HCT116 (cell line): ENCODE data around the gene TRMU. TPM values are rescaled to one million over a fixed set of nuclear protein-coding genes. Genes with fewer than 3 reads are reported as not detected.

Source experiments
- ATAC-seq: fragments of 200-7000 bp; cut with Tn5 transposase; 2 replicates; pipeline ENCODE4 v1.9.1; 2020; ENCODE audit warnings: mild to moderate bottlenecking, moderate library complexity
- BruUV-seq: library from RNA; stranded (reverse); fragments of 400-500 nt; replicated peaks from 2 replicates; lab custom pipeline; 2021; lab: Mats Ljungman, UMichigan
- CTCF ChIA-PET: fragments of 300-600 bp; sonication (Branson Sonifier 250); formaldehyde crosslinking; loops from one replicate; lab custom pipeline; 2021; ENCODE audit warnings: antibody characterized with exemption; lab: Charles Lee
- POLR2A ChIA-PET: fragments of 300-600, 350-600 bp; sonication (Branson Sonifier 250); formaldehyde crosslinking; loops from one replicate; lab custom pipeline; 2021; ENCODE audit warnings: antibody characterized with exemption; lab: Charles Lee
- RAD21 ChIA-PET, 2 experiments: fragments of 300-600 bp; sonication (Branson Sonifier 250); formaldehyde crosslinking; loops; one replicate each; lab custom pipeline; 2023; ENCODE audit warnings: low total read pairs in 2 of 2; ENCODE audit not compliant: uncharacterized antibody in 2 of 2, unreplicated experiment in 2 of 2, low non-redundant PET in 1 of 2; lab: Charles Lee
- DNase-seq: peaks from one replicate; pipeline ENCODE4 v3.0.0-alpha.2; 2010; ENCODE audit warnings: low read depth, low spot score
- H2AFZ ChIP-seq: fragments of 200-600 bp; shearing (Covaris generic), sonication (generic); 2 replicates; pipeline ENCODE4 v1.6.1; 2017; ENCODE audit warnings: low read depth, mixed run types, mixed read lengths, antibody characterized with exemption, low read length; ENCODE audit not compliant: poor library complexity, severe bottlenecking
- H3K27ac ChIP-seq: 2 replicates; pipeline ENCODE4 v1.5.1; 2012; ENCODE audit warnings: low read depth, low read length
- H3K27me3 ChIP-seq: fragments of 200-600 bp; sonication (generic); 2 replicates; pipeline ENCODE4 v1.6.1; 2016; ENCODE audit warnings: mixed run types, low read length, mixed read lengths; ENCODE audit not compliant: insufficient read depth
- H3K36me3 ChIP-seq, 2 experiments: fragments of 200-500 bp in 1 of 2; fragments of 200-600 bp in 1 of 2; sonication (Bioruptor generic) in 1 of 2; sonication (generic) in 1 of 2; 2 replicates each; pipeline versions ENCODE4 v1.5.1 to v1.6.1; 2014 to 2016; ENCODE audit warnings: low read length in 2 of 2, inconsistent platforms in 1 of 2, mixed read lengths in 1 of 2, mixed run types in 1 of 2; ENCODE audit not compliant: insufficient read depth in 2 of 2, control insufficient read depth in 1 of 2
- H3K4me1 ChIP-seq, 2 experiments: fragments of 200-600 bp in 1 of 2; sonication (generic) in 1 of 2; 2 replicates each; pipeline versions ENCODE4 v1.5.1 to v1.6.1; 2012 to 2017; ENCODE audit warnings: low read length in 2 of 2, inconsistent platforms in 1 of 2, mild to moderate bottlenecking in 1 of 2, mixed read lengths in 1 of 2, mixed run types in 1 of 2, moderate library complexity in 1 of 2; ENCODE audit not compliant: insufficient read depth in 2 of 2, control insufficient read depth in 1 of 2
- H3K4me2 ChIP-seq: fragments of 200-600 bp; sonication (generic); 2 replicates; pipeline ENCODE4 v1.6.1; 2017; ENCODE audit warnings: mixed run types, low read length, mixed read lengths
- H3K4me3 ChIP-seq, 2 experiments: fragments of 200-600 bp in 1 of 2; sonication (generic) in 1 of 2; replicated peaks in 1 of 2; 2 replicates each; pipeline ENCODE4 v1.5.1; 2011 to 2016; ENCODE audit warnings: low read length in 2 of 2, control low read depth in 1 of 2, low read depth in 1 of 2, mild to moderate bottlenecking in 1 of 2, mixed read lengths in 1 of 2, mixed run types in 1 of 2
- H3K79me2 ChIP-seq: fragments of 200-600 bp; sonication (generic); 2 replicates; pipeline ENCODE4 v1.6.1; 2017; ENCODE audit warnings: mild to moderate bottlenecking, mixed run types, low read length, moderate library complexity, mixed read lengths; ENCODE audit not compliant: insufficient read depth
- H3K9ac ChIP-seq: fragments of 200-600 bp; sonication (generic); 2 replicates; pipeline ENCODE4 v1.6.1; 2016; ENCODE audit warnings: low read length, mixed read lengths
- H3K9me2 ChIP-seq: fragments of 200-600 bp; sonication (generic), shearing (Covaris generic); 2 replicates; pipeline ENCODE4 v1.6.1; 2017; ENCODE audit warnings: mixed run types, mild to moderate bottlenecking, moderate library complexity; ENCODE audit not compliant: insufficient read depth
- H3K9me3 ChIP-seq, 2 experiments: fragments of 200-500 bp in 1 of 2; fragments of 200-600 bp in 1 of 2; sonication (Bioruptor generic) in 1 of 2; sonication (generic) in 1 of 2; 2 replicates each; pipeline ENCODE4 v1.6.1; 2014 to 2017; ENCODE audit warnings: low read length in 2 of 2, mixed read lengths in 2 of 2, inconsistent platforms in 1 of 2, low read depth in 1 of 2, mild to moderate bottlenecking in 1 of 2, mixed run types in 1 of 2, moderate library complexity in 1 of 2; ENCODE audit not compliant: control insufficient read depth in 1 of 2, insufficient read depth in 1 of 2
- H4K20me1 ChIP-seq: fragments of 200-600 bp; sonication (generic), shearing (Covaris generic); 2 replicates; pipeline ENCODE4 v1.6.1; 2017; ENCODE audit warnings: mixed run types, mild to moderate bottlenecking, moderate library complexity; ENCODE audit not compliant: insufficient read depth
- CBX3 ChIP-seq: IDR thresholded peaks from 2 replicates; pipeline ENCODE4 v1.6.1; 2012; ENCODE audit warnings: low read depth
- CTCF ChIP-seq, 3 experiments: fragments of 200-600 bp in 1 of 3; sonication (generic) in 1 of 3; IDR thresholded peaks in 2 of 3; conservative IDR thresholded peaks in 1 of 3; 2 replicates each; pipeline ENCODE4 v1.5.1; 2012 to 2017; ENCODE audit warnings: low read depth in 2 of 3, low read length in 2 of 3, antibody characterized with exemption in 1 of 3, borderline replicate concordance in 1 of 3, control low read depth in 1 of 3, mild to moderate bottlenecking in 1 of 3, mixed read lengths in 1 of 3, mixed run types in 1 of 3, moderate library complexity in 1 of 3; ENCODE audit not compliant: insufficient read depth in 1 of 3
- EGR1 ChIP-seq: IDR thresholded peaks from 2 replicates; pipeline ENCODE4 v1.6.1; 2012; ENCODE audit warnings: low read depth
- ELF1 ChIP-seq: IDR thresholded peaks from 2 replicates; pipeline ENCODE4 v1.6.1; 2012; ENCODE audit warnings: low read depth, borderline replicate concordance
- EZH2 ChIP-seq: fragments of 200-600 bp; sonication (generic); IDR thresholded peaks from 2 replicates; pipeline ENCODE4 v1.6.1; 2017; ENCODE audit warnings: antibody characterized with exemption, mixed run types
- FOSL1 ChIP-seq: IDR thresholded peaks from 2 replicates; pipeline ENCODE4 v1.6.1; 2012; ENCODE audit warnings: low read depth
- JUND ChIP-seq: IDR thresholded peaks from 2 replicates; pipeline ENCODE4 v1.6.1; 2012
- POLR2AphosphoS5 ChIP-seq: IDR thresholded peaks from 2 replicates; pipeline ENCODE4 v1.6.1; 2011; ENCODE audit warnings: mild to moderate bottlenecking, low read depth, low read length, moderate library complexity
- RAD21 ChIP-seq: IDR thresholded peaks from 2 replicates; pipeline ENCODE4 v1.6.1; 2012; ENCODE audit warnings: low read depth, mild to moderate bottlenecking
- REST ChIP-seq: IDR thresholded peaks from 2 replicates; pipeline ENCODE4 v1.6.1; 2012; ENCODE audit warnings: low read depth
- SRF ChIP-seq: IDR thresholded peaks from 2 replicates; pipeline ENCODE4 v1.6.1; 2012; ENCODE audit warnings: low read depth
- TCF7L2 ChIP-seq: IDR thresholded peaks from 2 replicates; pipeline ENCODE4 v1.7.0; 2011; ENCODE audit warnings: borderline replicate concordance, inconsistent platforms; ENCODE audit not compliant: insufficient read depth, insufficient read length; ENCODE audit errors: extremely low read depth
- YY1 ChIP-seq: IDR thresholded peaks from 2 replicates; pipeline ENCODE4 v1.6.1; 2011; ENCODE audit warnings: low read length, low read depth, moderate library complexity, mild to moderate bottlenecking; ENCODE audit not compliant: insufficient replicate concordance; ENCODE audit errors: extremely low read depth
- ZNF274 ChIP-seq: fragments of 200-500 bp; sonication (Bioruptor generic); IDR thresholded peaks from 2 replicates; pipeline ENCODE4 v1.6.1; 2014; ENCODE audit warnings: mild to moderate bottlenecking, low read depth, low read length, inconsistent platforms
- intact Hi-C: fragments of 100-400 bp; cut with micrococcal nuclease; formaldehyde crosslinking; loops from 2 replicates; pipeline ENCODE4 v1.10.0; 2022
- total RNA-seq: library from RNA; stranded (reverse); gene quantifications from one replicate; pipeline ENCODE4 v1.2.1, GENCODE V29; 2021; ENCODE audit not compliant: unreplicated experiment
- TF ChIP-seq, protein P1 (sequence below): IDR thresholded peaks from 2 replicates; pipeline ENCODE4 v1.6.1; 2012

The TRMU gene
- total RNA-seq, 1 experiment from 2014 or later, result 65.4 TPM

- TF ChIP-seq, protein P1, sequence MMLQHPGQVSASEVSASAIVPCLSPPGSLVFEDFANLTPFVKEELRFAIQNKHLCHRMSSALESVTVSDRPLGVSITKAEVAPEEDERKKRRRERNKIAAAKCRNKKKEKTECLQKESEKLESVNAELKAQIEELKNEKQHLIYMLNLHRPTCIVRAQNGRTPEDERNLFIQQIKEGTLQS, result no peak
- TF ChIP-seq ELF1, result no peak
- no peak for TF ChIP-seq FOSL1
- TF ChIP-seq EZH2, result no peak
- TF ChIP-seq CTCF (IDR thresholded peaks at IDR 0.05 in 2 of 3, conservative IDR thresholded peaks at IDR 0.05 in 1 of 3; ENCODE audit: borderline replicate concordance in 1 of 3, insufficient read depth in 1 of 3, low read depth in 2 of 3, low read length in 2 of 3), result no peak
- no peak for TF ChIP-seq ZNF274
- no peak for TF ChIP-seq RAD21
- TF ChIP-seq JUND, result no peak
- TF ChIP-seq POLR2AphosphoS5, result no peak
- TF ChIP-seq TCF7L2, result no peak
- no peak for TF ChIP-seq REST
- TF ChIP-seq EGR1, result no peak
- no peak for TF ChIP-seq SRF
- no peak for TF ChIP-seq YY1
- TF ChIP-seq CBX3, result no peak
- Histone ChIP-seq H2AFZ (no peak overlapping the region), H3K79me2 (peaks cover 58% of the 10 kb centered on the region), H3K9ac (no peak overlapping the region), H3K4me3 (no peak overlapping the region), H3K27me3 (no peaks in the 10 kb centered on the region), H3K9me2 (no peaks in the 10 kb centered on the region), H3K4me2 (no peak overlapping the region), H4K20me1 (no peaks in the 10 kb centered on the region), H3K4me1 (no peaks in the 10 kb centered on the region), H3K27ac (no peak overlapping the region), H3K9me3 (no peaks in the 10 kb centered on the region), H3K36me3 (peaks cover 24 to 39% of the 10 kb centered on the region in 2 experiments)
- ChIA-PET CTCF (no interaction called here), POLR2A (no interaction called here), RAD21 (no interaction called here)
- intact Hi-C loops, result no loop called here
- no TSS peak for BruUV-seq
- DNase-seq (no peak), ATAC-seq (no peak)
Measured at GRCh38 chr22:46309526-46310085, 25.9 kb upstream of the TRMU start.
